ENCODE measurements around the gene TBC1D19. TPM values are rescaled to one million over a fixed set of nuclear protein-coding genes. Genes with fewer than 3 reads are reported as not detected.

Gene TBC1D19
- polyA plus RNA-seq, 1 experiment = 37.0 TPM

GRCh38 chr4:26762650-26763049 lies 178.8 kb downstream of the TBC1D19 start:
- no peak for DNase-seq (ENCODE audit: low read depth, low spot score)
- Histone ChIP-seq H3K27ac (ENCODE audit: low read depth, low read length) (no peak overlapping the region), H3K4me3 (ENCODE audit: low read depth, low read length) (no peak overlapping the region), H3K27me3 (ENCODE audit: control insufficient read depth, insufficient read depth, low read length) (no peaks in the 10 kb centered on the region), H3K9me3 (ENCODE audit: control insufficient read depth, insufficient read depth, low read length) (no peaks in the 10 kb centered on the region)
- no peak for TF ChIP-seq CTCF (IDR thresholded peaks at IDR 0.05; ENCODE audit: low read depth, low read length)
- ChIA-PET POLR2A (no interaction called here), CTCF (no interaction called here)

- no peak for DNase-seq (ENCODE audit: low read depth, low spot score)
- POLR2A ChIA-PET = no interaction called here
- H3K27me3 ChIP-seq (ENCODE audit: control insufficient read depth, insufficient read depth, low read length) = no peaks in the 10 kb centered on the region
- H3K4me3 ChIP-seq (ENCODE audit: low read depth, low read length) = no peak overlapping the region
- CTCF ChIA-PET = no interaction called here
- no peak for TF ChIP-seq CTCF (IDR thresholded peaks at IDR 0.05; ENCODE audit: low read depth, low read length)
- no peaks in the 10 kb centered on the region for H3K9me3 ChIP-seq (ENCODE audit: control insufficient read depth, insufficient read depth, low read length)
- no peak overlapping the region for H3K27ac ChIP-seq (ENCODE audit: low read depth, low read length)
Observed at GRCh38 chr4:26763063-26763462, 179.2 kb downstream of the TBC1D19 start.

GRCh38 chr4:26763648-26764047 lies 179.8 kb downstream of the TBC1D19 start:
- no peak for DNase-seq (ENCODE audit: low read depth, low spot score)
- Histone ChIP-seq H3K27ac (ENCODE audit: low read depth, low read length) (no peak overlapping the region), H3K4me3 (ENCODE audit: low read depth, low read length) (no peak overlapping the region), H3K9me3 (ENCODE audit: control insufficient read depth, insufficient read depth, low read length) (no peaks in the 10 kb centered on the region), H3K27me3 (ENCODE audit: control insufficient read depth, insufficient read depth, low read length) (no peaks in the 10 kb centered on the region)
- no peak for TF ChIP-seq CTCF (IDR thresholded peaks at IDR 0.05; ENCODE audit: low read depth, low read length)
- CTCF ChIA-PET = no interaction called here
- POLR2A ChIA-PET = no interaction called here

GRCh38 chr4:26764231-26764630 lies 180.3 kb downstream of the TBC1D19 start:
- ChIA-PET CTCF (no interaction called here), POLR2A (no interaction called here)
- Histone ChIP-seq H3K9me3 (ENCODE audit: control insufficient read depth, insufficient read depth, low read length) (no peaks in the 10 kb centered on the region), H3K27me3 (ENCODE audit: control insufficient read depth, insufficient read depth, low read length) (no peaks in the 10 kb centered on the region), H3K27ac (ENCODE audit: low read depth, low read length) (no peak overlapping the region), H3K4me3 (ENCODE audit: low read depth, low read length) (no peak overlapping the region)
- no peak for TF ChIP-seq CTCF (IDR thresholded peaks at IDR 0.05; ENCODE audit: low read depth, low read length)
- DNase-seq (ENCODE audit: low read depth, low spot score) = no peak

GRCh38 chr4:26765515-26765914 lies 181.6 kb downstream of the TBC1D19 start:
- no peak for TF ChIP-seq CTCF (IDR thresholded peaks at IDR 0.05; ENCODE audit: low read depth, low read length)
- Histone ChIP-seq H3K9me3 (ENCODE audit: control insufficient read depth, insufficient read depth, low read length) (no peaks in the 10 kb centered on the region), H3K27me3 (ENCODE audit: control insufficient read depth, insufficient read depth, low read length) (no peaks in the 10 kb centered on the region), H3K27ac (ENCODE audit: low read depth, low read length) (no peak overlapping the region), H3K4me3 (ENCODE audit: low read depth, low read length) (no peak overlapping the region)
- ChIA-PET CTCF (no interaction called here), POLR2A (no interaction called here)
- no peak for DNase-seq (ENCODE audit: low read depth, low spot score)
